HepG2 (cell line): Measurements from ENCODE around the gene CASKIN2. TPM values are rescaled to one million over a fixed set of nuclear protein-coding genes. Genes with fewer than 3 reads are reported as not detected.

Experiments used
- ARNT2 ChIP-seq: sonication (generic); formaldehyde crosslinking; IDR thresholded peaks from 2 replicates; pipeline ENCODE4 v1.8.0; 2022; ENCODE audit warnings: mild to moderate bottlenecking, low read depth, missing genetic modification reagents, moderate library complexity
- ATF7 ChIP-seq, 2 experiments: fragments of 450-650 bp in 1 of 2; sonication (generic) in 1 of 2; formaldehyde crosslinking in 1 of 2; IDR thresholded peaks; 2 replicates each; pipeline versions ENCODE4 v1.4.0 to v1.6.1; 2016 to 2020; ENCODE audit warnings: antibody characterized with exemption in 1 of 2, mild to moderate bottlenecking in 1 of 2, missing genetic modification reagents in 1 of 2
- FOXA3 ChIP-seq: IDR thresholded peaks from 2 replicates; pipeline ENCODE4 v1.6.1; 2016; ENCODE audit warnings: missing genetic modification reagents, missing compliant biosample characterization
- HMG20B ChIP-seq: conservative IDR thresholded peaks from 2 replicates; pipeline ENCODE4 v1.6.1; 2016; ENCODE audit warnings: missing genetic modification reagents, missing compliant biosample characterization
- HNF4A ChIP-seq: sonication (generic); formaldehyde crosslinking; IDR thresholded peaks from 2 replicates; pipeline ENCODE4 v1.4.0; 2020; ENCODE audit warnings: missing genetic modification reagents
- KDM6A ChIP-seq: IDR thresholded peaks from 2 replicates; pipeline ENCODE4 v1.6.1; 2016; ENCODE audit warnings: low read depth
- PAF1 ChIP-seq: IDR thresholded peaks from 2 replicates; pipeline ENCODE4 v1.6.1; 2016; ENCODE audit warnings: missing genetic modification reagents, missing compliant biosample characterization
- SNAPC4 ChIP-seq: sonication (generic); formaldehyde crosslinking; IDR thresholded peaks from 2 replicates; pipeline ENCODE4 v1.4.0; 2020; ENCODE audit warnings: mild to moderate bottlenecking, missing genetic modification reagents
- TERF1 ChIP-seq: sonication (generic); formaldehyde crosslinking; IDR thresholded peaks from 2 replicates; pipeline ENCODE4 v1.8.0; 2022; ENCODE audit warnings: mild to moderate bottlenecking, missing genetic modification reagents, moderate library complexity
- TFDP2 ChIP-seq: sonication (generic); formaldehyde crosslinking; IDR thresholded peaks from 2 replicates; pipeline ENCODE4 v1.4.0; 2020; ENCODE audit warnings: missing genetic modification reagents
- ZBTB2 ChIP-seq: sonication (generic); formaldehyde crosslinking; IDR thresholded peaks from 2 replicates; pipeline ENCODE4 v1.8.0; 2022; ENCODE audit warnings: low read depth, missing genetic modification reagents
- ZBTB46 ChIP-seq: sonication (generic); formaldehyde crosslinking; IDR thresholded peaks from 2 replicates; pipeline ENCODE4 v1.4.0; 2020; ENCODE audit warnings: mild to moderate bottlenecking, missing genetic modification reagents, borderline replicate concordance
- ZNF180 ChIP-seq: sonication (generic); formaldehyde crosslinking; IDR thresholded peaks from 2 replicates; pipeline ENCODE4 v1.4.0; 2020; ENCODE audit warnings: low read depth, missing genetic modification reagents, borderline replicate concordance
- ZNF253 ChIP-seq: sonication (generic); formaldehyde crosslinking; IDR thresholded peaks from 2 replicates; pipeline ENCODE4 v1.8.0; 2022; ENCODE audit warnings: mild to moderate bottlenecking, missing genetic modification reagents, borderline replicate concordance
- ZNF33B ChIP-seq: sonication (generic); formaldehyde crosslinking; IDR thresholded peaks from 2 replicates; pipeline ENCODE4 v1.5.1; 2020; ENCODE audit warnings: mild to moderate bottlenecking, missing genetic modification reagents
- ZNF383 ChIP-seq: sonication (generic); formaldehyde crosslinking; IDR thresholded peaks from 2 replicates; pipeline ENCODE4 v1.4.0; 2020; ENCODE audit warnings: missing genetic modification reagents, mild to moderate bottlenecking, borderline replicate concordance
- ZNF577 ChIP-seq: sonication (generic); formaldehyde crosslinking; IDR thresholded peaks from 2 replicates; pipeline ENCODE4 v1.4.0; 2020; ENCODE audit warnings: mild to moderate bottlenecking, low read depth, missing genetic modification reagents, borderline replicate concordance
- polyA plus RNA-seq, 8 experiments: library from polyadenylated mRNA; depleted of rRNA in 3 of 8; stranded (reverse) in 7 of 8; unstranded in 1 of 8; fragments of >200 nt; fragmentation: Illumina TruSeq in 4 of 8; extraction: Trizol in 4 of 8; gene quantifications; 2 replicates each; pipeline versions ENCODE4 v1.2.1 to v1.2.3, GENCODE V29; 2011 to 2016; ENCODE audit warnings: low read depth in 4 of 8, missing spikeins in 1 of 8, mixed read lengths in 1 of 8; ENCODE audit not compliant: insufficient read depth in 1 of 8
- total RNA-seq, 5 experiments: library from RNA; depleted of rRNA; stranded (reverse); fragments of >200 nt; fragmentation: Illumina TruSeq; extraction: Trizol; gene quantifications; 2 replicates each; pipeline ENCODE4 v1.2.3, GENCODE V29; 2016; ENCODE audit warnings: low read depth in 1 of 5

The CASKIN2 gene
- total and polyA plus RNA-seq, 2 of the 13 experiments (the other 11 are each of a cell fraction or from before 2014, with no cell fraction given) = 5.2 to 7.8 TPM

- TF ChIP-seq SNAPC4 (CRISPR knock-in tag) = peak; percentile 20; the same call in 1 of the 2 replicates
- TF ChIP-seq ZNF383 (CRISPR knock-in tag) = 0 out of 2 replicates have a peak, but pooled peaks have one; percentile 91
- TF ChIP-seq PAF1 (CRISPR knock-in tag) = no peak
- TF ChIP-seq ZBTB2 (CRISPR knock-in tag) = no peak
- no peak for TF ChIP-seq HMG20B (CRISPR knock-in tag)
- peak; percentile 66; the same call in 1 of the 2 replicates for TF ChIP-seq ZNF253
- no peak for TF ChIP-seq ZNF180 (CRISPR knock-in tag)
- no peak for TF ChIP-seq ZNF577 (CRISPR knock-in tag)
- 0 out of 2 replicates have a peak, but pooled peaks have one; percentile 61 for TF ChIP-seq ARNT2 (CRISPR knock-in tag)
- no peak for TF ChIP-seq TERF1 (CRISPR knock-in tag)
- TF ChIP-seq FOXA3 (CRISPR knock-in tag) = no peak; the same call in 1 of the 2 replicates
- TF ChIP-seq TFDP2 = no peak; the same call in 1 of the 2 replicates
- TF ChIP-seq KDM6A (CRISPR knock-in tag) = no peak
- TF ChIP-seq ZNF33B = no peak
- TF ChIP-seq ZBTB46 = 0 out of 2 replicates have a peak, but pooled peaks have one; percentile 62
- TF ChIP-seq ATF7 (IDR thresholded peaks at IDR 0.05) = no peak
- TF ChIP-seq ATF7 (CRISPR knock-in tag; IDR thresholded peaks at IDR 0.05) = 0 out of 2 replicates have a peak, but pooled peaks have one; percentile 21
- TF ChIP-seq HNF4A (CRISPR knock-in tag) = no peak
Measured at GRCh38 chr17:75557852-75558665, 42.7 kb upstream of the CASKIN2 start (continued).
